ENCODE results near the gene TOR1B.
A peak's percentile ranks its signal among the peaks of the same experiment; 100 is the strongest.
"Not testable (repeated sequence)": the region's sequence is repeated elsewhere in the genome, so short reads cannot be mapped to it uniquely, and the experiment has no call there.

TOR1B gene

GRCh38 chr9:129776566-129776937 is 26.4 kb upstream of the TOR1B start:
- DNase-seq (ENCODE audit: low spot score) = no peak

GRCh38 chr9:129776938-129777768 is 25.8 kb upstream of the TOR1B start:
- DNase-seq (ENCODE audit: low spot score) = peak; percentile 38

- no peak for DNase-seq (ENCODE audit: low spot score)
Measured at GRCh38 chr9:129777769-129778130, 25.2 kb upstream of the TOR1B start.

- no peak for DNase-seq (ENCODE audit: low spot score)
Measured at GRCh38 chr9:129778469-129778868, 24.5 kb upstream of the TOR1B start.

GRCh38 chr9:129779560-129780190 is 23.3 kb upstream of the TOR1B start:
- DNase-seq (ENCODE audit: low spot score) = no peak

- no peak for DNase-seq (ENCODE audit: low spot score)
Measured at GRCh38 chr9:129781131-129781530, 21.9 kb upstream of the TOR1B start.

GRCh38 chr9:129781981-129782380 is 21.0 kb upstream of the TOR1B start:
- no peak for DNase-seq (ENCODE audit: low spot score)

- peak; percentile 77 for DNase-seq (ENCODE audit: low spot score)
Measured at GRCh38 chr9:129783516-129784361, 19.2 kb upstream of the TOR1B start.

GRCh38 chr9:129784970-129785369 is 18.0 kb upstream of the TOR1B start:
- DNase-seq (ENCODE audit: low spot score) = not testable (repeated sequence)

GRCh38 chr9:129785866-129786265 is 17.1 kb upstream of the TOR1B start:
- no peak for DNase-seq (ENCODE audit: low spot score)

- no peak for DNase-seq (ENCODE audit: low spot score)
Measured at GRCh38 chr9:129786481-129786880, 16.5 kb upstream of the TOR1B start.

- no peak for DNase-seq (ENCODE audit: low spot score)
Measured at GRCh38 chr9:129794549-129794948, 8.4 kb upstream of the TOR1B start.

- DNase-seq (ENCODE audit: low spot score) = not testable (repeated sequence)
Measured at GRCh38 chr9:129796029-129796428, 7.0 kb upstream of the TOR1B start.

GRCh38 chr9:129798973-129799372 is 4.0 kb upstream of the TOR1B start:
- DNase-seq (ENCODE audit: low spot score) = no peak

GRCh38 chr9:129801504-129801903 is 1.5 kb upstream of the TOR1B start:
- DNase-seq (ENCODE audit: low spot score) = no peak

- no peak for DNase-seq (ENCODE audit: low spot score)
Measured at GRCh38 chr9:129803676-129804060, 684 bp downstream of the TOR1B start.

- DNase-seq (ENCODE audit: low spot score) = no peak
Measured at GRCh38 chr9:129806061-129806460, 3.1 kb downstream of the TOR1B start.

GRCh38 chr9:129809346-129809745 is 6.4 kb downstream of the TOR1B start:
- DNase-seq (ENCODE audit: low spot score) = no peak

GRCh38 chr9:129810116-129810515 is 7.1 kb downstream of the TOR1B start:
- DNase-seq (ENCODE audit: low spot score) = no peak

- no peak for DNase-seq (ENCODE audit: low spot score)
Measured at GRCh38 chr9:129810788-129811187, 7.8 kb downstream of the TOR1B start.

- DNase-seq (ENCODE audit: low spot score) = no peak
Measured at GRCh38 chr9:129811967-129812363, 9.0 kb downstream of the TOR1B start.

GRCh38 chr9:129812385-129812784 is 9.4 kb downstream of the TOR1B start:
- no peak for DNase-seq (ENCODE audit: low spot score)

- no peak for DNase-seq (ENCODE audit: low spot score)
Measured at GRCh38 chr9:129813661-129814060, 10.7 kb downstream of the TOR1B start.

Data from pons (tissue), 1 donor.